Chondrocyte (in vitro differentiated cells): ENCODE measurements around the gene KIAA1328. TPM values are rescaled to one million over a fixed set of nuclear protein-coding genes. Genes with fewer than 3 reads are reported as not detected.
"Not testable (repeated sequence)": the region's sequence is repeated elsewhere in the genome, so short reads cannot be mapped to it uniquely, and the experiment has no call there.

Experiments used
- DNase-seq: peaks from one replicate; pipeline ENCODE4 v3.0.0; 2021; ENCODE audit warnings: mixed read lengths, low spot score
- H3K27ac Mint-ChIP-seq: one replicate; pipeline ENCODE4 v1.8.0; 2021; ENCODE audit warnings: mild to moderate bottlenecking, moderate library complexity, mixed read lengths; ENCODE audit not compliant: unreplicated experiment
- H3K27me3 Mint-ChIP-seq: 2 replicates; pipeline ENCODE4 v1.8.0; 2021; ENCODE audit warnings: low read depth, mixed read lengths
- H3K36me3 Mint-ChIP-seq: 2 replicates; pipeline ENCODE4 v1.8.0; 2021; ENCODE audit warnings: low read depth, mixed read lengths
- H3K4me1 Mint-ChIP-seq: 2 replicates; pipeline ENCODE4 v1.8.0; 2021; ENCODE audit warnings: low read depth, mild to moderate bottlenecking, mixed read lengths
- H3K4me3 Mint-ChIP-seq: one replicate; pipeline ENCODE4 v1.8.0; 2021; ENCODE audit warnings: mild to moderate bottlenecking, moderate library complexity, mixed read lengths; ENCODE audit not compliant: unreplicated experiment
- H3K9me3 Mint-ChIP-seq: 2 replicates; pipeline ENCODE4 v1.8.0; 2021; ENCODE audit warnings: low read depth, mixed read lengths
- CTCF ChIP-seq: fragments of 200-600 bp; sonication (generic); IDR thresholded peaks from 2 replicates; pipeline ENCODE4 v1.5.0; 2021; ENCODE audit warnings: antibody characterized with exemption, mild to moderate bottlenecking, moderate library complexity
- total RNA-seq: library from RNA; stranded (reverse); gene quantifications from 3 replicates; pipeline ENCODE4 v1.2.1, GENCODE V29; 2021

Gene KIAA1328
- total RNA-seq, 1 donor from 2014 or later = 6.3 TPM

- H3K27me3 Mint-ChIP-seq = no peaks in the 10 kb centered on the region
- H3K4me3 Mint-ChIP-seq = no peak overlapping the region
- DNase-seq = no peak
- no peak for TF ChIP-seq CTCF
- H3K9me3 Mint-ChIP-seq = peaks cover 7% of the 10 kb centered on the region
- peaks cover 7% of the 10 kb centered on the region for H3K36me3 Mint-ChIP-seq
- no peak overlapping the region for H3K27ac Mint-ChIP-seq
- peaks cover 11% of the 10 kb centered on the region for H3K4me1 Mint-ChIP-seq
Observed at GRCh38 chr18:36856815-36857214, 27.9 kb downstream of the KIAA1328 start.

GRCh38 chr18:36862182-36862581, 33.3 kb downstream of the KIAA1328 start:
- H3K36me3 Mint-ChIP-seq = peaks cover 5% of the 10 kb centered on the region
- no peak overlapping the region for H3K4me3 Mint-ChIP-seq
- TF ChIP-seq CTCF = no peak
- H3K4me1 Mint-ChIP-seq = no peaks in the 10 kb centered on the region
- DNase-seq = no peak
- no peak overlapping the region for H3K27ac Mint-ChIP-seq
- H3K9me3 Mint-ChIP-seq = no peaks in the 10 kb centered on the region
- no peaks in the 10 kb centered on the region for H3K27me3 Mint-ChIP-seq

- Mint-ChIP-seq H3K4me1 (peaks cover 1% of the 10 kb centered on the region), H3K36me3 (peaks cover 10% of the 10 kb centered on the region), H3K4me3 (no peak overlapping the region), H3K27me3 (no peaks in the 10 kb centered on the region), H3K27ac (no peak overlapping the region), H3K9me3 (peaks cover 4% of the 10 kb centered on the region)
- TF ChIP-seq CTCF = no peak
- DNase-seq = no peak
Observed at GRCh38 chr18:36867056-36867455, 38.1 kb downstream of the KIAA1328 start.

GRCh38 chr18:36871801-36872200, 42.9 kb downstream of the KIAA1328 start:
- peaks cover 10% of the 10 kb centered on the region for H3K9me3 Mint-ChIP-seq
- H3K36me3 Mint-ChIP-seq = peaks cover 13% of the 10 kb centered on the region
- H3K27me3 Mint-ChIP-seq = no peaks in the 10 kb centered on the region
- no peak for DNase-seq
- no peak overlapping the region for H3K4me3 Mint-ChIP-seq
- no peak for TF ChIP-seq CTCF
- peaks cover 6% of the 10 kb centered on the region for H3K4me1 Mint-ChIP-seq
- H3K27ac Mint-ChIP-seq = no peak overlapping the region

GRCh38 chr18:36872329-36872728, 43.4 kb downstream of the KIAA1328 start:
- Mint-ChIP-seq H3K27me3 (no peaks in the 10 kb centered on the region), H3K27ac (no peak overlapping the region), H3K4me3 (no peak overlapping the region), H3K9me3 (peaks cover 10% of the 10 kb centered on the region), H3K4me1 (peaks cover 6% of the 10 kb centered on the region), H3K36me3 (peaks cover 13% of the 10 kb centered on the region)
- TF ChIP-seq CTCF = no peak
- DNase-seq = no peak

- Mint-ChIP-seq H3K36me3 (peaks cover 13% of the 10 kb centered on the region), H3K9me3 (peaks cover 15% of the 10 kb centered on the region)
- DNase-seq, H3K4me1 Mint-ChIP-seq, H3K27me3 Mint-ChIP-seq, H3K27ac Mint-ChIP-seq, H3K4me3 Mint-ChIP-seq: not testable (repeated sequence)
Observed at GRCh38 chr18:36873826-36874225, 44.9 kb downstream of the KIAA1328 start.

- DNase-seq, H3K4me3 Mint-ChIP-seq, H3K27ac Mint-ChIP-seq, H3K36me3 Mint-ChIP-seq, H3K4me1 Mint-ChIP-seq, H3K27me3 Mint-ChIP-seq: not testable (repeated sequence)
- peaks cover 12% of the 10 kb centered on the region for H3K9me3 Mint-ChIP-seq
Observed at GRCh38 chr18:36879796-36880195, 50.9 kb downstream of the KIAA1328 start.
